GM12801 (cell line): ENCODE results near the gene FAHD1.

Source experiments
- CTCF ChIP-seq: IDR thresholded peaks from one replicate; pipeline ENCODE4 v1.5.1; 2011; ENCODE audit warnings: control low read depth; ENCODE audit not compliant: insufficient read length; ENCODE audit errors: extremely low read depth

The FAHD1 gene

GRCh38 chr16:1816396-1817275 is 10.4 kb upstream of the FAHD1 start:
- no peak for TF ChIP-seq CTCF

- no peak for TF ChIP-seq CTCF
These were observed 9.8 kb upstream of the FAHD1 start for GRCh38 chr16:1817276-1817589.

- TF ChIP-seq CTCF: no peak
These were observed 9.3 kb upstream of the FAHD1 start for GRCh38 chr16:1817716-1818115.

GRCh38 chr16:1818204-1818872 is 8.7 kb upstream of the FAHD1 start:
- TF ChIP-seq CTCF: no peak

GRCh38 chr16:1818873-1819525 is 8.0 kb upstream of the FAHD1 start:
- TF ChIP-seq CTCF: no peak

GRCh38 chr16:1819611-1820010 is 7.4 kb upstream of the FAHD1 start:
- no peak for TF ChIP-seq CTCF
